Stimulated activated memory B cell treated with anti-CD40 and anti-IgM and Interleukin-4, amounts not matched to agents 10 μg/mL and 1 μg/mL and 100 μg/mL, for 72 hours (primary cell): ENCODE data around the gene GPD1.

Source experiments
- ATAC-seq: fragments of 150-1000 bp; cut with Tn5 transposase; 2 replicates; pipeline ENCODE4 v1.10.0; 2021
- H3K27ac Mint-ChIP-seq: one replicate; pipeline ENCODE4 v1.8.0; 2022; ENCODE audit warnings: mild to moderate bottlenecking, mixed read lengths
- H3K27me3 Mint-ChIP-seq: one replicate; pipeline ENCODE4 v1.8.0; 2022; ENCODE audit warnings: mixed read lengths
- H3K36me3 Mint-ChIP-seq: one replicate; pipeline ENCODE4 v1.8.0; 2022; ENCODE audit warnings: mixed read lengths
- H3K4me1 Mint-ChIP-seq: one replicate; pipeline ENCODE4 v1.8.0; 2022; ENCODE audit warnings: mixed read lengths
- H3K4me3 Mint-ChIP-seq: one replicate; pipeline ENCODE4 v1.8.0; 2022; ENCODE audit warnings: mild to moderate bottlenecking, moderate library complexity, mixed read lengths
- H3K9me3 Mint-ChIP-seq: one replicate; pipeline ENCODE4 v1.8.0; 2022; ENCODE audit warnings: mixed read lengths

GPD1 gene

DNA sequence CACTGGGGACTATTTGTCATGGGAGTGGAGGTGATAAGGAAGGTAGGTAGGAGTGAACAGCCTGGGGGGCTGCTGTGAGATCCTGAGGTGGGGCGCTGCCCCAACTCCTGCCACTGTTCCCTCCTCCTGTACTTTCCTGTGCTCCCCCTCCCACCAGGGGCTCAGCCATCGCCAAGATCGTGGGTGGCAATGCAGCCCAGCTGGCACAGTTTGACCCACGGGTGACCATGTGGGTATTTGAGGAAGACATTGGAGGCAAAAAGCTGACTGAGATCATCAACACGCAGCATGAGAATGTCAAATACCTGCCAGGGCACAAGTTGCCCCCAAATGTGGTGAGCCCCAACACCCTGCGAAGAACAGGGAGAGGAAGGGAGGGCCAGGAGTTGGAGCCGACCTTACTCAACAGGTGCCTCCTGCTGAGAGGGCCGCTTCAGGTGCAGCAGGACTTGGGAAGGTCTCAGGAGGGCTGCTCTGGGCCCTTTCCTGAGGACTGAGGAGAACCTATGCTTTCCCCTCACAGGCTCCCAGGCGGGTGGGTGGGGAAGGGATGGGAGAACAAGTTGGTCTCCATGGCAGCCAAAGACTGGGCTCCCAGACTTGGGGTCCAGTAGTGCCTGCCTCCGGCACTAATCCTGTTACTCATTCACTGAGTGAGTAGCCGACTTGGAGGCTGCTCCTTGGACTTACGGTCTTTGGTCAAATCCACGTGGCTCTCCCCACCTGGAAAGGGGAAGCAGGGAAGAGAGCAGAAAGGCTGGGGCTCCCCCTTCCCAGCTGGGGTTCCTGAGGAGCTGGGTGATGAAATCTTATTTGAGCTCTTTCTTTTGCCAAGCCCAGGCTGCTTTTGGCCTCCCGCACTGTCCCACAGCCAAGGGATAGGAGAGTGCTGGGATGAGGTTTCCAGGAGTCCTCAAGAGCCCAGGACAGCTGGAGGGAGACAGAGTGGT lies 884 bp downstream of the GPD1 start:
- no peaks in the 10 kb centered on the region for H3K27me3 Mint-ChIP-seq
- no peak for ATAC-seq
- peaks cover 47% of the 10 kb centered on the region for H3K4me1 Mint-ChIP-seq
- H3K36me3 Mint-ChIP-seq = peaks cover 41% of the 10 kb centered on the region
- peak overlapping the region; percentile 69 for H3K27ac Mint-ChIP-seq
- no peak overlapping the region for H3K4me3 Mint-ChIP-seq
- H3K9me3 Mint-ChIP-seq = no peaks in the 10 kb centered on the region

- ATAC-seq = no peak
- Mint-ChIP-seq H3K9me3 (no peaks in the 10 kb centered on the region), H3K4me3 (no peak overlapping the region), H3K27ac (peak overlapping the region; percentile 48), H3K4me1 (peaks cover 60% of the 10 kb centered on the region), H3K27me3 (no peaks in the 10 kb centered on the region), H3K36me3 (peaks cover 29% of the 10 kb centered on the region)
These were observed 2.2 kb downstream of the GPD1 start for GRCh38 chr12:50105913-50106450.

DNA sequence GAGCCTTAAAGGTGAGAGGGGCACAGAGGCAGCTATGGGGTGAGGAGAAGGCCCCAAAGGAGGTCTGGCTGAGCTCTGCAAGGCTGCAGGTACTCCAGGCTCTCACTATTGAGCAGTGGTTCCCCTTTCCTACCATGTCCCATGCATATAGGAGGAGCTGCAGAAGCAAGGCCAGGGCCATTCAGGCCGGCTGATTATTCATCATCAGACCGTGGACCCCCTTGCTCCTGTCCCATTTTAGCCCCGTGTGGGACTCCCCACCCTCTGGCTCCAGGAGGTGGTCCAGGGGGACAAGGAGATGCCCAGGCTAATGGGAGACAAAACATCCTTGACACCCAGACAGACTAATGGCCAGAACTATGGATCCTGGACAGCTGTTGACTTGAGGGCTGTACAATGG lies 3.1 kb downstream of the GPD1 start:
- Mint-ChIP-seq H3K4me3 (no peak overlapping the region), H3K27ac (peak overlapping the region; percentile 91), H3K27me3 (no peaks in the 10 kb centered on the region), H3K9me3 (no peaks in the 10 kb centered on the region), H3K36me3 (peaks cover 22% of the 10 kb centered on the region), H3K4me1 (peaks cover 67% of the 10 kb centered on the region)
- no peak for ATAC-seq

DNA sequence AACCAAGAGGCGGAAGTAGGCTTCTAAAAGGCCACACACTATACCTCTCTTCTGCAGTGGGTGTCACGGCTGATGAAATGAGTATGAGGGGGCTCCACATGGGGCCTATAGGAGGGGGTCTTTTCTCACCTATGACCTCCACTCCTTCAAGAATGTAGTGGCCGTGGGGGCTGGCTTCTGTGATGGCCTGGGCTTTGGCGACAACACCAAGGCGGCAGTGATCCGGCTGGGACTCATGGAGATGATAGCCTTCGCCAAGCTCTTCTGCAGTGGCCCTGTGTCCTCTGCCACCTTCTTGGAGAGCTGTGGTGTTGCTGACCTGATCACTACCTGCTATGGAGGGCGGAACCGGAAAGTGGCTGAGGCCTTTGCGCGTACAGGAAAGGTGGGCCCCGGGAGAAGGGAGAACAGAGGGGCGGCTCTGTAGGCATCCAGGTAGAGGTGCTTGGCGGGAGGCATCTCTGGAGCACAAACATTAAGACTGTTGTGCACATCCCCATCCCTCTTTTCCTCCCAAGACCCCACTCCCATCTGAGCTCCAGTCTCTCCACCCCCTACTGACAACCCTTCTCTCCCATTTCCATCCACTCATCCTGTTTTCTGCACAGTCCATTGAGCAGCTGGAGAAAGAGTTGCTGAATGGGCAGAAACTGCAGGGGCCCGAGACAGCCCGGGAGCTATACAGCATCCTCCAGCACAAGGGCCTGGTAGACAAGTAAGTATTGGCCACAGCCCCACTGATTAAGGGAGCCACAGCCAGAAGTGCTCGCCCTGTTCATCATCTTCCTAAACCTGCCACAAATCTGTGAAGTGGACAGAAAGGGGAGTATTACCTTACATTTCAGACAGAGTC lies 3.8 kb downstream of the GPD1 start:
- H3K4me1 Mint-ChIP-seq = peaks cover 63% of the 10 kb centered on the region
- no peaks in the 10 kb centered on the region for H3K9me3 Mint-ChIP-seq
- H3K4me3 Mint-ChIP-seq = no peak overlapping the region
- peaks cover 21% of the 10 kb centered on the region for H3K36me3 Mint-ChIP-seq
- peak overlapping the region; percentile 91 for H3K27ac Mint-ChIP-seq
- no peaks in the 10 kb centered on the region for H3K27me3 Mint-ChIP-seq
- ATAC-seq = no peak

DNA sequence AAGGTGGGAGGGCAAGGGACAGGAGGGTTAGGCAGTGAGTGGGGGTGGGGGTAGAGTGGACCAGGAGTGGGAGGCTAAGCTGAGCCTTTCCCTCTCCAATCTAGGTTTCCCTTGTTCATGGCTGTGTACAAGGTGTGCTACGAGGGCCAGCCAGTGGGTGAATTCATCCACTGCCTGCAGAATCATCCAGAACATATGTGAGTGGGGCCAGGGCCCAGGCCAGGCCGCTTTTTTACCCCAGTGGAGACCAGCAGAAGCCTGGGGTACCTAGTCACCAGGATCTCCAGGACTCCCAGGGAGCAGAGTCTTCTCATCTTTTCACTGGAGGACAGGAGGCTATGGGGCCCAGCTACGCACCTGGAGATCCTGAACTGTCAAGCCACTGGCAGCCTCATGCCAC lies 5.5 kb downstream of the GPD1 start:
- no peak for ATAC-seq
- H3K4me1 Mint-ChIP-seq = peaks cover 48% of the 10 kb centered on the region
- peaks cover 22% of the 10 kb centered on the region for H3K36me3 Mint-ChIP-seq
- peak overlapping the region; percentile 94 for H3K4me3 Mint-ChIP-seq
- no peaks in the 10 kb centered on the region for H3K27me3 Mint-ChIP-seq
- no peaks in the 10 kb centered on the region for H3K9me3 Mint-ChIP-seq
- peak overlapping the region; percentile 91 for H3K27ac Mint-ChIP-seq

GRCh38 chr12:50110127-50110761 lies 6.4 kb downstream of the GPD1 start:
- ATAC-seq = peak; percentile 46
- H3K9me3 Mint-ChIP-seq = no peaks in the 10 kb centered on the region
- H3K27ac Mint-ChIP-seq = peak overlapping the region; percentile 91
- no peaks in the 10 kb centered on the region for H3K27me3 Mint-ChIP-seq
- peaks cover 52% of the 10 kb centered on the region for H3K4me1 Mint-ChIP-seq
- H3K36me3 Mint-ChIP-seq = peaks cover 21% of the 10 kb centered on the region
- peak overlapping the region; percentile 94 for H3K4me3 Mint-ChIP-seq

- H3K9me3 Mint-ChIP-seq = no peaks in the 10 kb centered on the region
- peaks cover 21% of the 10 kb centered on the region for H3K36me3 Mint-ChIP-seq
- peak; percentile 60 for ATAC-seq
These were observed 7.0 kb downstream of the GPD1 start for GRCh38 chr12:50110762-50111351.

GRCh38 chr12:50111395-50111692 lies 7.5 kb downstream of the GPD1 start:
- Mint-ChIP-seq H3K27me3 (no peaks in the 10 kb centered on the region), H3K27ac (peak overlapping the region; percentile 91), H3K4me1 (peaks cover 55% of the 10 kb centered on the region), H3K36me3 (peaks cover 21% of the 10 kb centered on the region), H3K4me3 (peak overlapping the region; percentile 94), H3K9me3 (no peaks in the 10 kb centered on the region)
- ATAC-seq = peak; percentile 1

More at GRCh38 chr12:50110762-50111351, 7.0 kb downstream of the GPD1 start:
- Mint-ChIP-seq H3K27ac (peak overlapping the region; percentile 91), H3K27me3 (no peaks in the 10 kb centered on the region), H3K4me3 (peak overlapping the region; percentile 94), H3K4me1 (peaks cover 53% of the 10 kb centered on the region)

DNA sequence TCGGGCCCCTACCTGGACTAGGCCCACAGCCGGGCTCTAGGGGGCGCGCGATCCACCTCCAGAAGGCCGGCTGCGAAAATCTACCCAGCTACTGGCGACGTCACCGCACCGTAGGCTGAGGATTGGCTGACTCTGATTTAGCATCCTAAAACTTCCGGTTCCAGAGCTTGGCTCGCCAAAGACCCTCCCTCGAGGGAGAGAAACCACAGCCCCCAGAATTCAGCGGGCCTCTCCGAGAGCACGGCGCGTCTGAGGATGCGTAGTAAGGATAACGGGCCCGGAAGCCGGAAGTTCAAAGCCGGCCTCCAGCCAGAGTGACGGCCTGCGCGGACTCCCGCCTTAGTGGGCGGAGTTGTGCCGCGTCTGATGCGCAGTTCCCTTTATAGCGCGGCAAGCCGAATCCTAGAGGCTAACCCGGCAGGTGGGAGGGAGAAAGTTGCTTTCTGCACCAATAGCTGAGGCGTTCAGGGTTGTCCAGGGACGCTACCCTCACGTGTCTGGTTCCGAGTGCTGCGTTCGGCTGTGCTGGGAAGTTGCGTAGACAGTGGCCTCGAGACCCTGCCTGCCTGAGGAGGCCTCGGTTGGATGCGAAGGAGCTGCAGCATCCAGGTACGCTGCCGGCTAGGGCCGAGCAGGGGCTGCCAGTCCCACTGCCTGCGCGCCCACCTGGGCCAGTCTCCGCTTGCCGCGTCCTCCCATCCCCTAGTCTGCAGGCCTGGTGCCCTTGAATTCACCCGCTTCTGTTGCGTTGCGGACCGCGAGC lies 8.1 kb downstream of the GPD1 start, which contains the start of gene COX14:
COX14 (plus strand) TSS at position 544 of the 763 bp plus-strand sequence. CDS start 7,808 bp downstream, outside the sequence.
- peak; percentile 90 for ATAC-seq
- Mint-ChIP-seq H3K27me3 (no peaks in the 10 kb centered on the region), H3K27ac (peak within 1 kb of the TSS; percentile 91), H3K36me3 (peaks cover 21% of the 10 kb centered on the region), H3K4me1 (peaks cover 60% of the 10 kb centered on the region), H3K9me3 (no peaks in the 10 kb centered on the region), H3K4me3 (peak within 1 kb of the TSS; percentile 94)

DNA sequence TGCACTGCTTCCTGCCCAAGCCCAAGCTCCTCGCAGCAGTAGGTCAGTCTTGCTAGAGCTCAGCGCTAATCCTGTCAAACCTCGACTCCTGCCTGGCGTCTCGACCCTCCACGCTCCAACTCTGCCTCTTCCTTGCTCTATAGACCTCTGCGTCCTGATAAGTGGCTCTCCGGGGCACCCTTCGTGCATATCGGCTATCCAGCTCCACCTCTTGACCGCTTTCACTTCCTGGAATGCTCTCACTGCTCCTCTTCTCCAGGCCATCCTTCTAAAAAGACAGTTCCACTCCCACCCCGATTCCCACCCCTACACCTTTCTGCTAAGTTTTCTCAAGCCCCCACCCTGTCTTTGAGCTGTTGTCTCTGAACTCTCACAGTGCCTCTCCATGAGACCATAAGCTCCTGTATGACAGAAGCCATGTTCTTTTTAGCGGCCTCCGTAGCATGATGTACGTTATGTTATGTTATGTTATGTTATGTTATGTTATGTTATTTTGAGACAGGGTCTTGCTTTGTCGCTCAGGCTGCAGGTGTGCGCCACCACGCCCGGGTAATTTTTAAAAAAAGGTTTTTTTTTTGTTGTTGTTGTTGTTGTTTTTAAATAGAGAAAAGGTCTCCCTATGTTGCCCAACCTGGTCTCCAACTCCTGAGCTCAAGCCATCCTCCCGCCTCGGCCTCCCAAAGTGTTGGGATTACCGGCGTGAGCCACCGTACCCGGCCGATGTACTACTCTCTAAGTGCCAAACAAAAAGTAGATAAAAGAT lies 8.8 kb downstream of the GPD1 start:
- Mint-ChIP-seq H3K36me3 (peaks cover 21% of the 10 kb centered on the region), H3K27ac (peak overlapping the region; percentile 91), H3K4me1 (peaks cover 66% of the 10 kb centered on the region), H3K9me3 (no peaks in the 10 kb centered on the region), H3K27me3 (no peaks in the 10 kb centered on the region), H3K4me3 (peak overlapping the region; percentile 94)
- ATAC-seq = no peak

GRCh38 chr12:50117057-50117622 lies 13.3 kb downstream of the GPD1 start:
- ATAC-seq = no peak
- no peaks in the 10 kb centered on the region for H3K9me3 Mint-ChIP-seq
- no peak overlapping the region for H3K27ac Mint-ChIP-seq
- peaks cover 38% of the 10 kb centered on the region for H3K36me3 Mint-ChIP-seq
- no peaks in the 10 kb centered on the region for H3K27me3 Mint-ChIP-seq
- H3K4me3 Mint-ChIP-seq = no peak overlapping the region
- H3K4me1 Mint-ChIP-seq = peaks cover 44% of the 10 kb centered on the region

DNA sequence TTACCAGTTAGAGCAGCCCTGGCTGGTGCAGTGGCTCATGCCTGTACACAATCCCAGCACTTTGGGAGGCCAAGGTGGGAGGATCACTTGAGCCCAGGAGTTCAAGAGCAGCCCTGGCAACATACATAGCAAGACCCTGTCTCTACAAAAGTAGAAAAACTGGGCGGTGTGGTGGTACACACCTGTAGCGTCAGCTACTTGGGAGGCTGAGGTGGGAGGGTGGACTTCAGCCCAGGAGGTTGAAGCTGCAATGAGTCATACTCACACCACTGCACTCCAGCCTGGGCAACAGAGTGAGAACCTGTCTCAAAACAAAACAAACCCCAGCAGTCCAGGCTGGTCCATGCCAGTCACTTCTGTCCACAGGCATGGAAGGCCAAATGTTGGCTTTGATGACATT lies 15.6 kb downstream of the GPD1 start:
- H3K4me1 Mint-ChIP-seq = peaks cover 41% of the 10 kb centered on the region
- no peak overlapping the region for H3K4me3 Mint-ChIP-seq
- H3K27ac Mint-ChIP-seq = no peak overlapping the region
- peaks cover 50% of the 10 kb centered on the region for H3K36me3 Mint-ChIP-seq
- no peaks in the 10 kb centered on the region for H3K9me3 Mint-ChIP-seq
- no peak for ATAC-seq
- H3K27me3 Mint-ChIP-seq = no peaks in the 10 kb centered on the region

DNA sequence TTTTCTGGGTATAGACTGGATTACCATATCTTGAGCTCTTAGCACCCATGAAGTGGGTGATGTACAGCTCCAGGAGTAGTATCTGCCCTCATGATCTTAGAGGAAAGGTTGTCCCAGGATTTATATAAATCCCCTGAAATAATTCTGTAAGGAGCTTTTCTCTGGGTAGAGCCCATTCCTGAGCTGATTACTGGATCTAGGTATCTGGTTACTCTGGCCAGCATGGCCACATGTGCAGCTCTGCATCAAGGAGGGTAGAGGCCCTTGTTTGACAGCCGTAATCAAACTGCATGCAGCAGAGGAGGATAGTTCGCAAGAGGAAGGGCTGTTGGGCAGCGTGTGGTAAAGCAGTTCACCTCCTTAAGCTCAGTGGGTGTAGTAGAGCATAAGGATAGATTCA lies 16.7 kb downstream of the GPD1 start:
- Mint-ChIP-seq H3K4me1 (peaks cover 45% of the 10 kb centered on the region), H3K4me3 (no peak overlapping the region), H3K9me3 (no peaks in the 10 kb centered on the region), H3K27ac (no peak overlapping the region), H3K36me3 (peaks cover 47% of the 10 kb centered on the region), H3K27me3 (no peaks in the 10 kb centered on the region)
- no peak for ATAC-seq
